NCI-H146 treated with DMSO at 0.1 percent for 48 hours (cell line): Measurements from ENCODE around the gene ICE2.

Experiments used
- DNase-seq: peaks from one replicate; lab custom pipeline; 2025; ENCODE audit not compliant: unreplicated experiment; lab: John Stamatoyannopoulos, UW

The ICE2 gene

GRCh38 chr15:60507596-60508424 lies 28.9 kb upstream of the ICE2 start:
- peak; percentile 34 for DNase-seq

DNA sequence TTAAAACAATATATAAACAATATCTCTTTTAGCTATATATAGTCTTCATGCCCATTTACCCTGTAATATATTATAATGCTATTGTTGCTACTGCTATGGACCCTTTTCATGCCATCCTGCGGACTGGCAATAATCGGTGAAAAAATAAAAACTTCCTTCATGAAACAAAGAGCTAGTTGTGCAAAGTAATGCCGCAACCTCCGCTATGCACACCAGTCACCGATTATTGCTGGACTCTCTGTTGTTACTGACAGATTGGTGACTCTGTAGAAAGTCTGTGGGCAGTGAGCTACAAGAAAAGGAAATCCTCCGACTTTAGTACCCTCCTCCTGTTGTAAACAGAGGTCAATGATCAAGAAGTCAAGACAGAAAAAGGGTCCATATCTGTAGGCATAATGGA lies 17.9 kb upstream of the ICE2 start:
- DNase-seq, result no peak

- DNase-seq, result no peak
Observed at GRCh38 chr15:60494108-60494507, 15.2 kb upstream of the ICE2 start.

GRCh38 chr15:60493166-60493565 lies 14.2 kb upstream of the ICE2 start:
- no peak for DNase-seq

DNA sequence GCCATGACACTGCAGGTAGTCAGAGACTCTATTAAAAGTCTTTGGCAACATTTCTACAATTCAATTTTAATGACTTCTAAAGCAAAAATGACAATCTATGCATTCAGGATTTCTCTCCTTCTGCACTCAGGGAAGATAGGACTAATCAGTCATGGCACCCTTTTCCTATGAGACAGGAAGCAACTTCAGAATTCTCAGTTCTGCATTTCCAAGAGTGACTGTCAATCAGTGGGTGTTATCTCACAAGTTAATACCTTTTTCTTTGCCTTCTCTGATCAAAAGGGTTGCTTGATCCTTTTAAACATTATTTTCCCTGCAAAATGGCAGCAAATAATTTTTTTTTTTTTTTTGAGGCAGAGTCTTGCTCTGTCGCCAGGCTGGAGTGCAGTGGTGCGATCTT lies 7.8 kb upstream of the ICE2 start:
- no peak for DNase-seq

DNA sequence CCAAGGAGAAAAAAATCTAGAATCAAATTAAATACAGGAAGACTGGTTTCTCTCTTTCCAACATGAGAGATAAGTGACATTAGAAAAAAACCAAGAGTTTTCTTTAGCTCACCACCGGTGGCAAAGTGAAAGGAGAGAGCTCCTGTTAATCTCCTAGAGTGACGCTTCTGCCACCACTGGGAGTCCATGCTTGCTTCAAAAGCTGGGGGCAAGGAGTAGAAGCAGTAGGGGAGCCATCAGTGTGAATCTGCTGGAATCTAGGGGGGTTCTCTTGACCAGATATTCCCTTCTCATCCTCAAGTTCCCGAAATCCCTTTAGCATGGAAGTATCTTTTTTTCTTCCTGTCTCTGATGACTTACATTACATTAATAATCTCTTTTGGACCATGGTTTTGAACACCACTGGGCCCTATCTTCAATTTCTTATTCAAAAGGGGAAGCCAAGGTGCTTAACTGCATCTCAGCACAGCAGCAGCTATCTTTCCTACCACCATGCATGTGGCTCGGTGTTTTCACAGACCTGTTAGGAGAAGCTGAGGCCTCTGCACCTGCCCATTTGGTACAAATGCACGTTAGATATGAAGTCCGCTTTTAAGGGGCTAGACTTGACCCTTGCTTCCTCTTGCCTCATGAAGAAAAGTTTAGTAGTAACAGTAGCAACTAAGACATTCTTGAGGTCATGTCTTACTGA lies 6.6 kb upstream of the ICE2 start:
- no peak for DNase-seq

- DNase-seq, result no peak
Observed at GRCh38 chr15:60483042-60483441, 4.1 kb upstream of the ICE2 start.

DNA sequence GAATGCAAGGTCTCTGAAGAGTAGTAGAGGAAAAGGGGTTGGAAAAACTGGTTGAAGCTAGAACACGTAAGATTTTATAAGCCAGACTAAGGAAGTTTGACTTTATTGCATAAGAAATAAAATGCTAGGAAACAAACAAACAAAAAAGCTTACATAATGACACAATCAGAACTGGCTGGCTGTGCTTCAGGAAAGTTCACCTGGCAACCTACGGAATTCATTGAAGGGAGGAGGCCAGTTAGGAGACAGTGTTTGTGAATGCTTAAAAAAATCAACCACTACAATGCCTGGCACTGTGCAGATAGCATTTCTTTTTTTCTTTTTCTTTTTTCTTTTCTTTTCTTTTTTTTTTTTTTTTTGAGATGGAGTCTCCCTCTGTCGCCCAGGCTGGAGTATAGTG lies 1.9 kb upstream of the ICE2 start:
- no peak for DNase-seq

DNA sequence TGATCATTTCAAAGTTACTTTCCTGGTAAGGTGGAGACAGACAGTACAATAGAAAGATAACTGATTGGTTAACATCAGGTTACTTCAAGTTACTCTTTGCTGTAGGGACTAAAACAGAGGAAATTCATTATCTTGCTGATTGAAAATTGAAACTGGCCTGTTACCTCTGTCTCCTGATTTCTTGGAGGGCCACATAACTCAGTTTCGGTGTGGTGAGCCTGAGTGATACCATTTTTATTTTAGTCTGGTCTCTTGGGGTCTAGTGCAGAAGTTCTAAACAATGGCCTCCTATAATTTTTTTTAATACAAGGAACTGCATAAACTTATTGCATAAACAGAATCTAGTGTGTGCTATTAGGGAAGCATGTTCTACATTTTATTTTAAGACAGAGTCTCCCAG lies 1.2 kb upstream of the ICE2 start:
- DNase-seq, result no peak

- no peak for DNase-seq
Observed at GRCh38 chr15:60479361-60480110, 594 bp upstream of the ICE2 start.

DNA sequence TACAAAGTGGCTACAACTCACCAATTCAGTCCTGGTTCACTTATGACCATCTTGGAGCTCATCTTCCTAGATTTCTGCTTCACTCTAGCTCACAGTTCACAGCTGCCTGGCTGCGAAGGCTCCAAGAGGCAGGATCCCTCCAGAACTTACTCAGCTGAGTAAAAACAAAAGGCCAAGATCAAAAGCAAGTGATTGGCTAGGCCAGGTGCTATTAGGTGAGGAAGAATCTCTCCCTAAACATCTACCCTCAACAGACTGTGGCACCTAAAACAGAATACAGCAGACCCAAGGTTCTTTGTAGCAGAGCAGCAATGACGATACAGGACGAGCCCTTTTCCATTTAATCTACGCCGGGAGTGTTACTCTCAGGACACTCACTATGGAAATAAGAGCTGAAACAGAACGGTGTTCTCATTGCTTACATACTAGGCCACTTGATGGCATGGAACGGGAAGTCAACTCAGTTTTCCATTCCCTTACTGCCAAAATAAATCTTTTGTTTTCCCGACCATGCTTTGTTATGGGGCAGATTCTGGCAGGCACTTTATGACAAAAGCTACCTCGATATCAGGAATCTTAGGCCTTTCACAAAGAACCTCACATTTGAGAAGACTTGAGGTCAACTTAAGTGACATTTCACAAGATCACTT lies 901 bp downstream of the ICE2 start:
- no peak for DNase-seq

GRCh38 chr15:60477164-60477563 lies 1.8 kb downstream of the ICE2 start:
- DNase-seq, result no peak

DNA sequence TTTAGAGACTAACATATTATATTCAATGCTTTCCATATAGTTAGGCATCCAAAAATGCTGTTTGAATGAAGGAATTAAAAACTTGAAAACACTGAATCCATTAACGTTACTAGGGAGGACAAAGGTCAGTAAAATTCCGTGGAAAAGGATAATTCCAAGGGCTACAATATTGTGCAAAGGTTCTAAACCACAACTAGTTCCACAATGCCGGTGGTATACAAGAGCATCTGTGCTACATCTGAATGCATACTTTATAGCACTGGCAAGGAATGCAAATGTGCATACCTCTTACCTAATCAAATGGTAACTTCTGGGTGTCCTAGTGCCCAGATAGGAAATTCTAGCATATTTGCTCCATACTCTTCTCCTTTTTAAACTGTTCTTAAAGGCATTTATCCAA lies 2.2 kb downstream of the ICE2 start:
- DNase-seq, result no peak

GRCh38 chr15:60473135-60473534 lies 5.8 kb downstream of the ICE2 start:
- DNase-seq, result no peak

DNA sequence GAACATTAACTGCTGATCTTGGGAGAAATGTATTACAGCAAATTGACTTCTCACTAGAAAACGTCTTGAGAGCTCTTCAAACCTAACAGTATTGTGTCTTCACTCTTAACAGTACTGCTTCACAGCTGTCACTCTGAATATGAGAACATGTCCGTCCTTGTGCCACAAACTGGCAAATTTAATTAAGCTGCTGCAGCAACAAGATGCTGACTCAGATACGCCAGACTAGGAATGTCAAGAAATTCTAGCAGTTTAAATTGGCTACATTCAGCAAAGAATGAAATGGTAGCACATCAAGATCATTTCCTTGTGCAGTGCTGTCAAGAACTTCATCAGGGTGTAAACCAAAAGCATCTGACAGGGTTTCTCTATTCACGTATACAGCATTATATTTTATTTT lies 7.6 kb downstream of the ICE2 start:
- no peak for DNase-seq

DNA sequence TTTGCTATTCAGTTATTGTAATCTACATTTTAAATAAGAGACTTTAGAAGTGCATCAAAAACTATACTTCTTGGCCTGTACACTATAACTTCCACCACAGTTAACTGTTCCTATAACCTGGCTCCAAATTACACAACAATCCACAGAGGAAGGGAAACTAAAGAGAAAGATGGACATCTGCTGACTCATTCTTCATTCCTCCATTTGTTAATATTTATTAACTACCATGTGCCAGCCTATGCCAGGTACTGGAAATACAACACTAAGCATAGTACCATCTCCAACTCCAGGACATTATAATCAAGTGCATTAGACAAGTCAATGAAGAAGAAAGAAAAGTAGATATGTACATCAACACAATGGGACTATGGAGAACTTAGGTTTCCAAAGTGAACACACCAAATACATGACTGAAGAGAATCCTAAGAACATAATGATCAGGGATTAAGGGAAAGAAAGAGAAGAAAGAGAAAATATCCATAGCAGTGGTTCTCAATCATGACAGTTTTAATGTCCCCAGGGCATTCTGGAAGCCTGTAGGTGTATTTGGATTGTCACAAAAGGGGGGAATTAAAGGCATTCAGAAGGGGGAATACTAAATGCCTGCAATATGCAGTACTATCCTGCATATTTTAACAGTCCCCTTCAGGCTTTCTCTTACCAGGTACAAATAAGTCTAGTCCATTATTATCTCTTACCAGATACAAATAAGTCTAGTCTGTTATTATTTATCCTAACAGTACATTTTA lies 8.9 kb downstream of the ICE2 start:
- DNase-seq, result no peak

- DNase-seq, result no peak
Observed at GRCh38 chr15:60464836-60465630, 13.9 kb downstream of the ICE2 start.

- no peak for DNase-seq
Observed at GRCh38 chr15:60462027-60462426, 16.9 kb downstream of the ICE2 start.

GRCh38 chr15:60460931-60461330 lies 18.0 kb downstream of the ICE2 start:
- DNase-seq, result no peak

DNA sequence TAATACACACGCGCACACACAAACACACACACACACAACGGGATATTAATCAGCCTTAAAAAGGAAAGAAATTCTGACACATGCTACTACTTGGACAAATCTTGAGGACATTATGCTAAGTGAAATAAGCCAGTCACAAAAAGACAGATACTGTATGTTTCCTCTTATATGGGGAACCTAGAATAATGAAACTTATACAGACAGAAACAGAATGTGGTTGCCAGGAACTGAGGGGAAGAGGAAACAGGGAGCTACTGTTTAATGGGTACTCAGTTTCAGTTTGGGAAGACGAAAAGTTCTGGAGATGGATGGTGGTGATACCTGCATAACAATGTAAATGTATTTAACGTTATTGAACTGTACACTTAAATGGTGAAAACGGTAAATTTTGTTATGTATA lies 20.2 kb downstream of the ICE2 start:
- DNase-seq, result no peak
